GM19463 (cell line): ENCODE measurements around the gene ZNF382.

Experiments
- ATAC-seq: cut with Tn5 transposase; IDR thresholded peaks from one replicate; pipeline ENCODE4 v1.9.1; 2021; ENCODE audit warnings: mild to moderate bottlenecking, moderate library complexity; ENCODE audit not compliant: unreplicated experiment

ZNF382 gene

DNA sequence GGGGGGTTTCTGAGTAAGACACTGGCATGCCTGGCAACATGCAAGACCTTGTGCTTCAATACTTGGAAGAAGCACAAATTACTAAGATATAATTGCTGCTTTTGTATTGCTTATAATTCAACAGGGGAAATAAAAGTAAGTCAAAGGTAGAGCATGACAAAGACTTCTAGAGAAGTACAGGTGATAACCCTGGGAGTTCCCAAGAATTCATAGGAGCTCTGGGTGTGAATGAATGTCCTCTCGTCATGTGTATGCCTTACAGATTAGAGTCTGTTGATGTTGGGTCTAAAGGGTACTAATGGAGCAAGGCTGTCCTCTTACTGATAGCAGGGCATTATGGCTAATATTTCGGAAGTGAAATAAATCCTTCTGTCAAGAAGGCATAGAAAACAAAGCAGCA, 69.1 kb downstream of the ZNF382 start:
- ATAC-seq: no peak

DNA sequence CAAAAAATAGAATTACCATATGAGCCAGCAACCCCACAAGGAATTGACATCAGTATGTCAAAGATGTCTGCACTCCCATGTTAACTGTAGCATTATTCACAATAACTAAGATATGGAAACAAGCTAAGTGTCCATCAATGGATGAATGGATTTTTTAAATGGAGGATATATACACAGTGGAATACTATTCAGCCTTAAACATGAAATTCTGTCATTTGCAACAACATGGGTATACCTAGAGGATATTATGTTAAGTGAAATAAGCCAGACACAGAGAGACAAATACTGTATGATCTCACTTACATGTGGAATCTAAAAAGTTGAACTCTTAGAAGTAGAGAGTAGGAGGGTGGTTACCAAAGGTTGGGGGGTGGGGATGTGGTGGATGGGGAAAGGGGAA, 74.3 kb downstream of the ZNF382 start:
- ATAC-seq: no peak
